Panc1 (cell line): ENCODE data around the gene SRPK1.

Experiments used
- POLR2AphosphoS5 ChIP-seq: IDR thresholded peaks from 2 replicates; pipeline ENCODE4 v1.6.1; 2012; ENCODE audit warnings: mild to moderate bottlenecking, low read depth, low read length, moderate library complexity
- SIN3A ChIP-seq: IDR thresholded peaks from 2 replicates; pipeline ENCODE4 v1.6.1; 2012; ENCODE audit warnings: low read depth, mild to moderate bottlenecking, low read length, moderate library complexity, borderline replicate concordance; ENCODE audit not compliant: insufficient read depth
- TCF7L2 ChIP-seq: IDR thresholded peaks from 2 replicates; pipeline ENCODE4 v1.6.1; 2011; ENCODE audit warnings: mild to moderate bottlenecking, low read depth, low read length, inconsistent platforms
- TF ChIP-seq, protein P1 (sequence below): fragments of 450-650 bp; IDR thresholded peaks from 2 replicates; pipeline ENCODE4 v1.5.1; 2017; ENCODE audit warnings: mild to moderate bottlenecking
- TF ChIP-seq, protein P2 (sequence below), 2 experiments: IDR thresholded peaks; 2 replicates each; pipeline ENCODE4 v1.6.1; 2011 to 2012; ENCODE audit warnings: low read depth in 2 of 2, control low read depth in 1 of 2, low read length in 1 of 2, mild to moderate bottlenecking in 1 of 2, moderate library complexity in 1 of 2; ENCODE audit not compliant: insufficient read depth in 1 of 2

DNA sequence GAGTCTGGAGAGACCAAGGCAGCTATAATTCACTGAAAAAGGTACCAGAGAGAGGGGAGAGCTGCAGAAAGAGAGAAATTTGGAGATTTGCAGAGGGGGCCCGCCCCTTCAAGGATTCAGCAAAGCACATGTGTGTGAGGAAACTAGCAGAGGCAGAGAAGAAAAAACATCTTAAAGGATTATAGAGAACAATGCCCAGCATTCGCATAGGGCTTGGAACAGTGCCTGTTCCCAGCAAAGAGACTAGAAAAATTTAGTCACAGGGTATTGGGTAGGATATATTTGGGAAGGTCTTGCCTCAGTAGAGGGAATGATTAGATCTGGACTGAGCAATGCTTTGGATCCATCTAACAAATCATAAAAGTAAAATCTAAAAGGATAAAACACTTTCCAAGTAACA, 44.0 kb downstream of the SRPK1 start:
- TF ChIP-seq, protein P1, sequence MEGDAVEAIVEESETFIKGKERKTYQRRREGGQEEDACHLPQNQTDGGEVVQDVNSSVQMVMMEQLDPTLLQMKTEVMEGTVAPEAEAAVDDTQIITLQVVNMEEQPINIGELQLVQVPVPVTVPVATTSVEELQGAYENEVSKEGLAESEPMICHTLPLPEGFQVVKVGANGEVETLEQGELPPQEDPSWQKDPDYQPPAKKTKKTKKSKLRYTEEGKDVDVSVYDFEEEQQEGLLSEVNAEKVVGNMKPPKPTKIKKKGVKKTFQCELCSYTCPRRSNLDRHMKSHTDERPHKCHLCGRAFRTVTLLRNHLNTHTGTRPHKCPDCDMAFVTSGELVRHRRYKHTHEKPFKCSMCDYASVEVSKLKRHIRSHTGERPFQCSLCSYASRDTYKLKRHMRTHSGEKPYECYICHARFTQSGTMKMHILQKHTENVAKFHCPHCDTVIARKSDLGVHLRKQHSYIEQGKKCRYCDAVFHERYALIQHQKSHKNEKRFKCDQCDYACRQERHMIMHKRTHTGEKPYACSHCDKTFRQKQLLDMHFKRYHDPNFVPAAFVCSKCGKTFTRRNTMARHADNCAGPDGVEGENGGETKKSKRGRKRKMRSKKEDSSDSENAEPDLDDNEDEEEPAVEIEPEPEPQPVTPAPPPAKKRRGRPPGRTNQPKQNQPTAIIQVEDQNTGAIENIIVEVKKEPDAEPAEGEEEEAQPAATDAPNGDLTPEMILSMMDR = no peak
- no peak for TF ChIP-seq POLR2AphosphoS5
- TF ChIP-seq, protein P2, sequence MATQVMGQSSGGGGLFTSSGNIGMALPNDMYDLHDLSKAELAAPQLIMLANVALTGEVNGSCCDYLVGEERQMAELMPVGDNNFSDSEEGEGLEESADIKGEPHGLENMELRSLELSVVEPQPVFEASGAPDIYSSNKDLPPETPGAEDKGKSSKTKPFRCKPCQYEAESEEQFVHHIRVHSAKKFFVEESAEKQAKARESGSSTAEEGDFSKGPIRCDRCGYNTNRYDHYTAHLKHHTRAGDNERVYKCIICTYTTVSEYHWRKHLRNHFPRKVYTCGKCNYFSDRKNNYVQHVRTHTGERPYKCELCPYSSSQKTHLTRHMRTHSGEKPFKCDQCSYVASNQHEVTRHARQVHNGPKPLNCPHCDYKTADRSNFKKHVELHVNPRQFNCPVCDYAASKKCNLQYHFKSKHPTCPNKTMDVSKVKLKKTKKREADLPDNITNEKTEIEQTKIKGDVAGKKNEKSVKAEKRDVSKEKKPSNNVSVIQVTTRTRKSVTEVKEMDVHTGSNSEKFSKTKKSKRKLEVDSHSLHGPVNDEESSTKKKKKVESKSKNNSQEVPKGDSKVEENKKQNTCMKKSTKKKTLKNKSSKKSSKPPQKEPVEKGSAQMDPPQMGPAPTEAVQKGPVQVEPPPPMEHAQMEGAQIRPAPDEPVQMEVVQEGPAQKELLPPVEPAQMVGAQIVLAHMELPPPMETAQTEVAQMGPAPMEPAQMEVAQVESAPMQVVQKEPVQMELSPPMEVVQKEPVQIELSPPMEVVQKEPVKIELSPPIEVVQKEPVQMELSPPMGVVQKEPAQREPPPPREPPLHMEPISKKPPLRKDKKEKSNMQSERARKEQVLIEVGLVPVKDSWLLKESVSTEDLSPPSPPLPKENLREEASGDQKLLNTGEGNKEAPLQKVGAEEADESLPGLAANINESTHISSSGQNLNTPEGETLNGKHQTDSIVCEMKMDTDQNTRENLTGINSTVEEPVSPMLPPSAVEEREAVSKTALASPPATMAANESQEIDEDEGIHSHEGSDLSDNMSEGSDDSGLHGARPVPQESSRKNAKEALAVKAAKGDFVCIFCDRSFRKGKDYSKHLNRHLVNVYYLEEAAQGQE (IDR thresholded peaks at IDR 0.05; ENCODE audit: insufficient read depth in 1 of 2, low read depth in 2 of 2, low read length in 1 of 2) = no peak
- TF ChIP-seq SIN3A = no peak
- TF ChIP-seq TCF7L2 = no peak
